Measurements from ENCODE around the gene SELPLG. TPM values are rescaled to one million over a fixed set of nuclear protein-coding genes. Genes with fewer than 3 reads are reported as not detected.

The SELPLG gene
- total and polyA plus RNA-seq, 11 donors = 1.0 to 26.7 (median 4.0) TPM

DNA sequence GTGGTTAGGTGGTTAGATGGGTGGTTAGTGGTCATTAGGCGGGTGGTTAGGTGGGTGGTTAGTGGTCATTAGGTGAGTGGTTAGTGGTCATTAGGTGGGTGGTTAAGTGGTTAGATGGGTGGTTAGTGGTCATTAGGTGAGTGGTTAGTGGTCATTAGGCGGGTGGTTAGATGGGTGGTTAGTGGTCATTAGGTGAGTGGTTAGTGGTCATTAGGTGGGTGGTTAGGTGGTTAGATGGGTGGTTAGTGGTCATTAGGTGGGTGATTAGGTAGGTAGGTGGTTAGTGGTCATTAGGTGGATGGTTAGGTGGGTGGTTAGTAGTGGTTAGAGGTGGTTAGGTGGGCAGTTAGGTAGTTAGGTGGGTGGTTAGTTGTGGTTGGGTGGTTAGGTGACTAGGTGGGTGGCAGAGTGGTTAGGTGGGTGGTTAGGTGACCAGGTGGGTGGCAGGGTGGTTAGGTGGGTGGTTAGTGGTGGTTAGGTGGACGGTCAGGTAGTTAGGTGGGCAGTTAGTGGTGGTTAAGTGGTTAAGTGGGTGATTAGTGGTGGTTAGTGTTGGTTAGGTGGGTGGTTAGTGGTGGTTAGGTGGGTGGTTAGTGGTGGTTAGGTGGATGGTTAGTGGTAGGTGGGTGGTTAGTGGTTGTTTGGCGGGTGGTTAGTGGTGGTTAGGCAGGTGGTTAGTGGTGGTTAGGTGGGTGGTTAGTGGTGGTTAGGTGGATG is 27.8 kb downstream of the SELPLG start:
- no peaks in the 10 kb centered on the region for H3K9me3 ChIP-seq

DNA sequence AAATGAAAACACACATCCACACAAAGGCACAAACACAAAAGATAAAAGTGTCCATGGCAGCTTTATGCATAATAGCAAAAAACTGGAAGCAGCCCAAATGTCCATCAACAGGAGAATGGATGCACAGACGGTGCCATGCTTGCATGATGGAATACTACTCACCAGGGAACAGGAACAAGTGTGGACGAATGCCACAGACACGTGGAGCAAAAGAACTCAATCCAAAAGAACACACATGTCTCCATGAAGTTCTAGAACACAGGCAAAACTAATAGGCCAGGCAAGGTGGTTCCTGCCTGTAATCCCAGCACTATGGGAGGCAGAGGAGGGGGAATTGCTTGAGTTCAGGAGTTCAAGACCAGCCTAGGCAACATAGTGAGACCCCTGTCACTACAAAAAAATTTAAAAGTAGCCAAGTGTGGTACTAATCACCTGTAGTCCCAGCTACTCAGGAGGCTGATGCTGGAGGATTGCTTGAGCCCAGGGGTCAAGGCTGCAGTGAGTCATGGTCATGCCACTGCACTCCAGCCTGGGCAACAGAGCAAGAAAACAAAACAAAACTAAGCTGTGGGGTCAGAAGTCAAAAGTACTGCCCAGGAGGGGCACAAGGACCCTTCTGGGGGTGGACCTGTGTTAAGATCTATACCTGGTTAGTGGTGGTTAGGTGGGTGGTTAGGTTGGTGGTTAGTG is 28.5 kb downstream of the SELPLG start:
- no peaks in the 10 kb centered on the region for H3K9me3 ChIP-seq
- no peaks in the 10 kb centered on the region for H3K27me3 ChIP-seq
- 43 to 67% (median 59%) methylated on average over 3 of the region's 3 CpGs for WGBS, 4 donors
- no peak overlapping the region for H3K4me3 ChIP-seq
- DNase-seq (no peak), ATAC-seq (no peak)
- H3K27ac ChIP-seq = no peak overlapping the region
- H3K36me3 ChIP-seq = no peaks in the 10 kb centered on the region
- TF ChIP-seq, protein P1, sequence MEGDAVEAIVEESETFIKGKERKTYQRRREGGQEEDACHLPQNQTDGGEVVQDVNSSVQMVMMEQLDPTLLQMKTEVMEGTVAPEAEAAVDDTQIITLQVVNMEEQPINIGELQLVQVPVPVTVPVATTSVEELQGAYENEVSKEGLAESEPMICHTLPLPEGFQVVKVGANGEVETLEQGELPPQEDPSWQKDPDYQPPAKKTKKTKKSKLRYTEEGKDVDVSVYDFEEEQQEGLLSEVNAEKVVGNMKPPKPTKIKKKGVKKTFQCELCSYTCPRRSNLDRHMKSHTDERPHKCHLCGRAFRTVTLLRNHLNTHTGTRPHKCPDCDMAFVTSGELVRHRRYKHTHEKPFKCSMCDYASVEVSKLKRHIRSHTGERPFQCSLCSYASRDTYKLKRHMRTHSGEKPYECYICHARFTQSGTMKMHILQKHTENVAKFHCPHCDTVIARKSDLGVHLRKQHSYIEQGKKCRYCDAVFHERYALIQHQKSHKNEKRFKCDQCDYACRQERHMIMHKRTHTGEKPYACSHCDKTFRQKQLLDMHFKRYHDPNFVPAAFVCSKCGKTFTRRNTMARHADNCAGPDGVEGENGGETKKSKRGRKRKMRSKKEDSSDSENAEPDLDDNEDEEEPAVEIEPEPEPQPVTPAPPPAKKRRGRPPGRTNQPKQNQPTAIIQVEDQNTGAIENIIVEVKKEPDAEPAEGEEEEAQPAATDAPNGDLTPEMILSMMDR (IDR thresholded peaks at IDR 0.05) = no peak
- no peak for TF ChIP-seq POLR2A (IDR thresholded peaks at IDR 0.05)
- peaks cover 0 to 15% (median 9%) of the 10 kb centered on the region in 12 donors for H3K4me1 ChIP-seq
- intact Hi-C loops (cut with DNase I) = loop anchor here in 1 of 10 donors (10.0 kb wide), 1 partner anchor 430 kb away; no protein-coding TSS in a partner anchor

More for the DNA sequence above, 27.8 kb downstream of the SELPLG start:
- 87 to 100% (median 97%) methylated on average over 4 of the region's 4 CpGs for WGBS, 4 donors
- Histone ChIP-seq H3K36me3 (no peaks in the 10 kb centered on the region), H3K4me1 (peaks cover 0 to 17% (median 9%) of the 10 kb centered on the region in 12 donors), H3K4me3 (no peak overlapping the region), H3K27me3 (no peaks in the 10 kb centered on the region), H3K27ac (no peak overlapping the region)
- ATAC-seq (no peak), DNase-seq (no peak)
- TF ChIP-seq POLR2A (IDR thresholded peaks at IDR 0.05) = no peak
- TF ChIP-seq, protein P1 (IDR thresholded peaks at IDR 0.05) = no peak
- intact Hi-C loops (cut with DNase I) = loop anchor here in 1 of 10 donors (10.0 kb wide), 1 partner anchor 431 kb away; no protein-coding TSS in a partner anchor

- WGBS, 4 donors = 48 to 54% (median 49%) methylated on average over 14 of the region's 14 CpGs
- no peaks in the 10 kb centered on the region for H3K27me3 ChIP-seq
- no peaks in the 10 kb centered on the region for H3K9me3 ChIP-seq
- DNase-seq (no peak), ATAC-seq (no peak)
- TF ChIP-seq, protein P1 (IDR thresholded peaks at IDR 0.05) = no peak
- TF ChIP-seq POLR2A (IDR thresholded peaks at IDR 0.05) = no peak
- H3K36me3 ChIP-seq = no peaks in the 10 kb centered on the region
- H3K27ac ChIP-seq = no peak overlapping the region
- intact Hi-C loops (cut with DNase I) = loop anchor here in 1 of 10 donors (10.0 kb wide), 1 partner anchor 430 kb away; no protein-coding TSS in a partner anchor
- H3K4me1 ChIP-seq = peaks cover 0 to 7% (median 3%) of the 10 kb centered on the region in 12 donors
- H3K4me3 ChIP-seq = no peak overlapping the region
Observed at GRCh38 chr12:108604208-108604941, 29.3 kb downstream of the SELPLG start.
